NCI-H1417 (cell line): ENCODE measurements around the gene AP3D1.

Experiments
- DNase-seq, 3 experiments: peaks; one replicate each; lab custom pipeline; 2025; lab: John Stamatoyannopoulos, UW

AP3D1 gene

DNA sequence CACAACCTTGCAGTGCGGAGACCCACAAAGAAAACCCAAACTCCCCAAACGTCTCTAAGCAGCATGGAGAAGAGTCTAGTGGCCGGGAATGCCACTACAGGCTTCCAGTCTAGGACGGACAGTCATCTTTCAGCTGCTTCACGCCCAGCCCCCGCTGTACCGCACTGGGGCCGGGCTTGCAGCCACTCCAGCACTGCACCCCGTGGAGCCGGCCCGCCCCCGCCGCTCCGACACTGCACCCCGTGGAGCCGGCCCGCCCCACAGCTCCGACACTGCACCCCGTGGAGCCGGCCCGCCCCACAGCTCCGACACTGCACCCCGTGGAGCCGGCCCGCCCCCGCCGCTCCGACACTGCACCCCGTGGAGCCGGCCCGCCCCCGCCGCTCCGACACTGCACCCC lies 23.1 kb downstream of the AP3D1 start:
- peak in 2 of 3 experiments; percentile 54 to 71 for DNase-seq

DNA sequence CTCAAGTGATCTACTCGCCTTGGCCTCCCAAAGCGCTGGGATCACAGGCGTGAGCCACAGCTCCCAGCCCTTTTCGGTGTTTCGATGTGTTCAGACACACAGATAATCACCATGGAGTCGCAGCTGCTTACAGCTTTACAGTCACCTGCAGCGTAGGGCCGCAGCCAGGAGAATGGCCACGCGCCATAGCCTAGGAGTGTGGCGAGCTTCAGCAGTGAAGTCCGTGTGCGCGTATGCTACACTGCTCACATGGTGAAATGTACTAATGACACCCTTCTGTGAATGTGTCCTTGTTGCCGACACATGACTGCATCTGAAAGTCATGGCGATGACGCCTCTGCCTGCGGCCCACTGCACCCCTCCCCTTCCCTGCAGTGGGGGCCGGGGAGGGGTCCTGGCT lies 23.6 kb downstream of the AP3D1 start:
- peak in 2 of 3 experiments; percentile 54 to 76 for DNase-seq

DNA sequence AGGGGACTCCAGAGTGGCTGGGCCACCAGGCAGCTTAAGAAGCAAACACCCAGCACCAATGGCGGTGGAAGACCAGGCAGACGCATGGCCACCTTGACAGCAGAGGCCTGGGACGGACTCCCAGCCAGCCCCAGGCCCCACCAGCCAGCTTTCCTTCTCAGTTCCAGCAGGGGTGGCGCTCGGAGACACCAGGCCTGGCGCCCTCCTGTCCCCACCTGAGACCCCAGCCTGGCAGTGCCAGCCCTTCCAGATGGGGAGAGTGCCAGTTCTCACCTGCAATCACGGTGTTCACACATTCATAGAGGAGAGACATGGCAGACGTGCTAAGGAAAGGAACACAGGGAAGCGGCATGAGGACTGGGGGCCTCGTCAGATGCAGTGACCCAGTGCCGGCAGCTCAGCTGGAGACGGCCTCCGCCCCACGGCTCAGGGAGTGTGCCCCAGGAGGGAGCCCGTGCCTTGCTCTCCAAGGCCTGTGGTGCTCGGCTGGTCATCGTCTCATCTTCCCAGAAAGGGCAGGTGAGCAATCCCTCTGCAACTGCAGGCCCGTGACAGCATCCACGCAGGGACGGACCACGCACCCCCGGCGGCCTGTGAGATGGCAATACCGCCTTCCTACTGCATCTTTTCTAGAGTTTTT lies 24.4 kb downstream of the AP3D1 start:
- no peak for DNase-seq

DNA sequence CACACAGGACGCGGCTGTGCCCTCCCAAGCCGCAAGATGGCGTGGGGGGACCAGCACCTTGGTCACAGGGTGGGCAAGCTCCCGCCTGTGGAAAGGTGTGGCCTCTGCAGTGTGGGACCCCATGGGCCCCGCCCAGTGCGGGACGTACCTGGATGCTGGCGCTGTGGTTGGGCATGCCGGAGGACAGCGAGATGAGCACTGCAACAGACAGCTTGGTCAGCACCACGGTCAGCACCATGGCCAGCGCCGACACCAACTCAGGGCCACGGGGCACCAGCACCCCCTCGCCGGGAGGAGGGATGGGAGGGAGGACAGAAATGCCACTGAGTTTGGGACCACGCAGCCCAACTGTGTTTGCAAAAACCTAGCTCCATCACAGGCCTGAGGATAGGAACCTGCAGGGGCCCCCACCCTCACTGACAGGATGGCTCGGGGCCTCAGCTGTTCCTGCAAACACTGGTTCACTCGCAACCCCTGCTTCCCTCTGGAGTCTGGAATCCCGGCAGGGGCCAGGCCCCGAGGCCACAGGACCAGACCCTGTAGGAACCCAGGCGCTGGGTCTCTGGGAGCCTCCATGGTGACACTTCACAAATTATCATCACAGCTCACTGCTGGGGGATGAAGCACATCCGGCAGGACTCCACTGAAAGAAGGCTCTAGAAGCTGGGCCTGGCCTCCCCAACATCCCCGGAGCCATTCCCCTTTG lies 27.5 kb downstream of the AP3D1 start:
- no peak for DNase-seq

DNA sequence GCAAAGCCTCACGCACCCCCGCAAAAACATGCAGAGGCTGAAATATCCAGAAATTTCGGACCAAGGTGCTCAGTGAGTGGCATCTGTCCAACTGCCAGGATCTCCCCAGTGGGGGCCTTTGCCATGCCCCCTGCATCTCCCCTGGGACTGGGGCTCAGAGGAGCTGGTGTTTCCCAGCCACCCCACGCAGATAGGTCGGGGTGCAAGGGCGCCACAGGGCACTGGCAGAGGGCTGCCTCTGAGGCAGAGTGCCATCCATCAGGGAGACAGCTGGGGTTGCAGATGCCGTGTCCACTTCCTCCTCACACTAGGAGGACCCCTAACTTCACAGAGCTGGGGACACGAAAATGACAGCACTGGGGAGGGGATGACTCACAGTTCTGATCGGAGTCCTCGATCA lies 28.4 kb downstream of the AP3D1 start:
- DNase-seq: no peak

DNA sequence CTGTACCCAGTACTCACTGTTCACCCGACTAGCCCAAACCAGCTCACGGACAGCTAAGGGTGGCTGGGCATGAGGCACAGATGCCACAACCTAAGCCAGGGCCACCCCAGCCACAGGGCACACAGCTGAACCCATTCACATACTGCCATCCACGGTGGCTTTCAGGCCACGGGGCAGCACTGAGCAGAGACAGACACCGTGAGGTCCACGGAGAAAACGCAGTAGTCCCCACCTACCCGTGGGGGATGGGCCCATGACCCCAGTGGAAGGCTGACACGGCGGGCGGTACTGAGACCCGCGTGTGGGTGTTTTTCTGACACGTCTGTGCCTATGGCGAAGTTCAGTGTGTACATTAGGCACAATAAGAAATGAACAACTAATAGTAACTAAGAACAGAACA lies 29.1 kb downstream of the AP3D1 start:
- DNase-seq: no peak

DNA sequence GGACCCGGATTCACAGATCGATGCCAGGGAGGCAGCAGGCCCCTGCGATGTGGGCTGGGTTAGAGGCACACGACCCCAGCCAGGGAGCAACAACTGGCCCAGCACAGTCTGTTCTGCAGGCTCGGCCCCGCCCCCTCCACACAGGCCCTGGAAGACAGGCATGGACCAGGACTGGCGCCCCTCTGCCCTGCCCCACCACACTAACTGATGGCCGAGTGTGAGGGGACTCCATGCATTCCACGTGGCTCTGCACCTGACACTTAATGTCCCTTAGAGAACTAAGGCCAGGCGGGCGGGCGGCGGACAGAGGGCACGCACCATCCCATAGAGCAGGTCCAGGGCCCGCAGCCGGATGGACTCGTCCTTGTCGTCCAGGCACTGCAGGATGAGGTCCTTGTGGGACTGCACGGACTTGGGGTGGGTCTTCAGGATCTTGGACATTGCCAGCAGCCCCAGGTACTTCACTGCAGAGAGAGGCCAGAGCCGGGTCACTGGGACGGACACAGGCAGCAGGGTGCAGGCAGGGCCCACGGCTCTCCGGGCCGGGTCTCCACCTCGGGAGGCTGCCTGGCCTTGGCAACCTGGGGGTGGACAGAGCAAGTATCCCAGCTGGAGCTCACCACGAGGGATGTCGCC lies 29.8 kb downstream of the AP3D1 start:
- DNase-seq: no peak

DNA sequence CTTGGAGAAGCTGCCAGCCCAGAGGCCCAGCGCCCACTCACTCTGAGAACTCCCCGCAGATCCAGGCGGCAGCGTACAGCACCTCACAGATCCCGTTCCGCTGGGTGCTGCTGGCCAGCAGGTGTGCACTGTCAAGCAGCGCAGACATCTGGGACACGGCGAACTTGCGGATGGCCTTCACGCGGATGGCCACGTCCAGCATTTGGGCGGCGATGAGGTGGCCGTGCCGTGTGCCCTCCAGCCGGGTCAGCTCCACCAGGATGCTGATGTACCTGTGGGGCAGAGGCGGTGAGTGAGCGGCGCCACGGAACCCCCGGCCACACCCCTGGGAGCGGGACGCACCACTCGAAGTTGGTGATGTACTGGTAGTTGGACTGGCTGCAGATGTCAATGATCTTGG lies 30.5 kb downstream of the AP3D1 start:
- no peak for DNase-seq

DNA sequence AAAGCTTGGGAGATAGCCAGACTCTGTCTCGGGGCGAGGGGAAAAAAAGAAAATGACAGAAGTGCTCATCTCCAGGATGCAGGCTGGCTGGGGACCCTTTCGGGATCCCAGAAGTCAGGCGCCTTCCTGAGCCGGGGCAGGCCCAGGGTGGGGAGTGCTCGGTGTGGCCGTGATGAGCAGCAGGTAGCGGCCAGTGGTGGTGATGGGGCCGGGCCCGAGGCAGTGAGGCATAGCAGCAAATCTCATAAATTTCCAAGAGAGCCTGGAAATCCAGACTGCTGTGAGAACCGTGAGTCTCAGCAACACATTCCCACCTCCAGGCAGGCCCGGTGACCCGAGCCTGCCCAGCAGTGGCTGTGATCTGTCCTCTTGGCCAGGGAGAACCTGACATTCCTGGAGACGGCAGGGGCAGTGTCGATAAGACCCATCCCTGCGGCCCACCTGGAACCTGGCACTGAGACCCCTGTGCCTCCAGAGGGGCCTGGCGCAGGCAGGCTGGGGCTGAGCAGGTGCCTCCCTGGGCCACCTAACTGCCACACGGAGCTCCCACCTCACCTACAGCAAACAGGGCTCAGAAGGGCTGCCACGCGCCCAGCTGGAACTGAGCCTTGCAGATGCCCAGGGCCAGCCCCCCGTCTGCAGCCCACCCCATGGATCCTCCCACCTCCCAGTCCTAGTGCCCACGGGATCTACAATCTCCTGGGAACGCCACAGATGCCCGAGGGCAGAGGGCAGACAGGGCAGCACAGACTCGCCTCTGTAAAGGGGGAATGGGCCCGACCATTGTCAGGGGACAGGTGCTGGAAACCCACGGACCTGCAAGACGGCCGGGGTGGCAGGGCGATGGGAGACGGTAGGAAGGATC lies 31.2 kb downstream of the AP3D1 start:
- no peak for DNase-seq

DNA sequence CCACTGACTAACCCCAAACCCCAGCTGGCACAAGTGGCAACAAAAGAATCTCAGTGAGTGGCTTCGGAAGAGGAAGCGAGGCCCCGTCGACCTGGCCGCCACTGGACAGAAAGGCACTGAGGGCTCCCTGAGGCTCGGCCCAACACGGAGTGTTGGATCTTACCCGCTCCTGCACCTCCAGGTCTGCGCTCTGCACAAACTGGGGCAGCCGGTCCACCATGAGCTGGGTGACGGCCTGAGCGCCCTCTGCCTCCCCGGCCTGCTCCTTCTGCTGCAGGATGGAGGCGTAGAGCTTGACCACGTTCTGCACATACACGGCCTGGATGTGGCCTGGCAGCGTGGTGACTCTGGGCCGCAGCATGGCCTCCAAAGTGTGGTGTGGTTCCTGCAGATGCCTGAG lies 32.9 kb downstream of the AP3D1 start:
- DNase-seq: no peak

DNA sequence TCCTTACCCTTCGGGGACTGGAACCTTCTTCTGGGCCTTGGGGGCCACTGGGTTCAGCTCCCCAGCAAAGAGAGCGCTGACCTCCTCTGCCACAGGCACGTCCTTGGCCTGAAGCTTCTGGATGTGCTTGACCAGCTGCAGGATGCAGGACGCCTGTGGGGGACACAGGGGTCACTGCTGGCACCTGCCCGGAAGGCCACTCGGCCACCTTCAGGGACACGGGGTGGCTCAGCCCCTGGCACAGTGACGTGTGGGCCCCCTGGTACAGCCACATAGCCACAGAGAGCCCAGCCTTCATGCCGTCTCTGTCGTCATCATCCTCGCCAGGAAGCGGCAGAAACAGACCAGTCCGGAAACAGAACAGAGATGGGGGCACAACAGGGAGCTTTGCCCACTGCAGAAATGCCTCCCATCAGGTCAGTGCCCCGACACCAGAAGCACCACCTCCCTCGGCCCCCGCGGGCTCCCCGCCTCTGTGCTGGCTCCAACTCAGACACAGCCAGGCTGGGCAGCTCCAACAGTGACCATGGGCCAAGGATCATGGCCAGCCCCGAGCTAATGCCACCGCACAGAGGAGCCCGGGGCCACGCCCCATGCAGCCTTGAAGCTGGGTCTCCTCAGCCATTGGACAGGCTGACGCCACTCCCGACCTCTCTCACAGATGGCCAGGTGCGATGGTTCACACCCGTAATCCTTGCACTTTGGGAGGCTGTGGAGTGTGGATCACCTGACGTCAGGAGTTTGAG lies 34.0 kb downstream of the AP3D1 start:
- no peak for DNase-seq

DNA sequence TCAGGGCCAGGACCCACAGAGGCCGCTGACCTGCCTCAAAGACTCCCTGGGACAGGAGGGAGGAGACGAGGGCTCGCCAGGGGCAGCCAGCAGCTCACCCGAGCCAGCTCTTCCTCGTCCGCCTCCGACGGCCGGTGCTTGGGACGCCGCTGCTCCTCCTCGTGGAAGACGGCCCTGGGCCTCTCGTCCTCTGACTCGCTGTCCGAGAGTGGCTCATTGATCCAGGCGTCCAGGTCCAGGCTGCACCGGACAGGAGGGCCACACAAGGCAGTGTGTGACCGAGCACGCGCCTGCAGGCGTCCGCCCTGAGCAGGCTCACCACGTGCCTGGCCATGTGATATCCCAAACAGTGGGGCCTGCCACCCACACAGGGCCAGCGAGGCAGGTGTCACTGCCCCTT lies 34.9 kb downstream of the AP3D1 start:
- no peak for DNase-seq

DNA sequence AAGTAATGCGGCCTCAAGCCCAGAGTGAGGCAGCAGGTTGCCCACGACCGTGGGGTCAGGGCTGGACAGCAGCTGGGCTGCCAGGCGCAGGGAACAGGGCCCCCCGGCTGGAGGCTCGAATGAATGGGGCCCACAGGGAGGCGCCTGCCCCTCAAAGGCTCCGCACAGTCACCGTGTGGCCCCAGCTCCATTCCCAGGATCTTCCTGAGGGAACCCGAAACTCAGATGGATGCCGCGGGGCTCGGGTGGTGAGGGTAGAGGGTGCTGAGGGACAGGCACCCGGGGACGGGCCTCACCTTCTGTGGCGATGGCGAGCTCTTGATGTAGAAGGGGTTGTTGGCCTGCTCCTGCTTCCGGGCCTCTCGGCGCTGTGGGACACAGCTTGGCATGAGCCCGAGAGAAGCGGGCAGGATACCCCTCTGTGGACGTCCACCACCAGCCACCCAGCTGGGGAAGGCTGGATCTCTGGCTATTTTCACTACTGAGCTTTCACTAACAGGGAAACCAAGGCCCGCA lies 35.4 kb downstream of the AP3D1 start:
- DNase-seq: no peak

DNA sequence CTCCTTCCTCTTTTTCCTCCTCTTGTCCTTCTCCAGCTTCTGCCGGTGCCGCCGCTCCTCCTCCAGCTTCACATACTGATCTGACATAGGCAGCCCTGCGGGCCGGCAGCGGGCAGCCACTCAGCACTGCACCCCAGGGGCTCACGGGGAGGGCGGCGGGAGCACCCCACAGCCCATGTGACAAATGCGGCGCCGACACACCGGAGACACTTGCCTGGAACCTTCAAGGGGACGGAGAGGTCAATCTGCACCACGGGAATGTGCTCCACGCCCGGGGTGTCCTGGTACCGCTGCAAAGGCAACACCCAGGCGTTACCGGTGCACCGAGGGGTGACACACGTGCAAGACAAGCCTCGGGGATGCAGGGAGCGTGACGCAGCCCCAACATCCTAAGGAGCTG lies 36.0 kb downstream of the AP3D1 start:
- DNase-seq: no peak

DNA sequence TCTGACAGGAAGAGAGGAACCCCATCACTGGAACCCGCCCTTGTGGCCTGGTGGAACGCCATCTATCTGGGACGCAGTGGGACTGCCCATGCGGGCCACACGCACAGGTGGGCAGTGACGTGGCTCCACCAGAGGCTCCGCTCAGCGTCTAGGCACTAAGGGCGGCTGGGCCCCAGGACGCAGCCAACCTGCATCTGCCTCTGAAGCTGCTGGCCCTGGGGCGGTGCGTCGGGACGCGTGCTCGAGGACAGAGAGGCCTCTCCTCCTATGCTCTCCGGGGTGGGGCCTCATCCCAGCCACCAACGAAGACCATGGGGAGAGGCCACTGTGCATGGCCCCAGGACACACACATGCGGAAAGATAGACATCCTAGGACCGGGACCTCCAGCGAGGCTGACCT lies 36.5 kb downstream of the AP3D1 start:
- no peak for DNase-seq

DNA sequence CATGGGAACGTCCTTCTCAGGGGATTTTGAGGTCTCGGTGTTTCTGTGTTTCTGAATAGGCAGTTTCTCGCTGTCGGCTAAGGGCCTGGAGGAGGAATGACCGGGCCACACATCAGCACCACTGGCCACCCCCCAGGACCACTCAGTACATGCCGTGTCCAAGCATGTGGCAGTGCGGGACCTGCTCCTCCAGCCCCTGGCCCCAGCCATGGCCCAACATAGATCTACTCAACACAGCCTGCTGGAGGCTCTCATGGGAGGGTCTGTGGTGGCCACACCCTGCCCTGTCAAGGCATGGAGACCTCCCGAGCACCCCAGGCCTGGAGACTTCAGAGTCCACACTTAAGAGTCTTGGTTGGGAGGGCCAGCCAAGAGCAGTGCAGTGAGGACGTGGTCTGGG lies 37.1 kb downstream of the AP3D1 start:
- DNase-seq: no peak

DNA sequence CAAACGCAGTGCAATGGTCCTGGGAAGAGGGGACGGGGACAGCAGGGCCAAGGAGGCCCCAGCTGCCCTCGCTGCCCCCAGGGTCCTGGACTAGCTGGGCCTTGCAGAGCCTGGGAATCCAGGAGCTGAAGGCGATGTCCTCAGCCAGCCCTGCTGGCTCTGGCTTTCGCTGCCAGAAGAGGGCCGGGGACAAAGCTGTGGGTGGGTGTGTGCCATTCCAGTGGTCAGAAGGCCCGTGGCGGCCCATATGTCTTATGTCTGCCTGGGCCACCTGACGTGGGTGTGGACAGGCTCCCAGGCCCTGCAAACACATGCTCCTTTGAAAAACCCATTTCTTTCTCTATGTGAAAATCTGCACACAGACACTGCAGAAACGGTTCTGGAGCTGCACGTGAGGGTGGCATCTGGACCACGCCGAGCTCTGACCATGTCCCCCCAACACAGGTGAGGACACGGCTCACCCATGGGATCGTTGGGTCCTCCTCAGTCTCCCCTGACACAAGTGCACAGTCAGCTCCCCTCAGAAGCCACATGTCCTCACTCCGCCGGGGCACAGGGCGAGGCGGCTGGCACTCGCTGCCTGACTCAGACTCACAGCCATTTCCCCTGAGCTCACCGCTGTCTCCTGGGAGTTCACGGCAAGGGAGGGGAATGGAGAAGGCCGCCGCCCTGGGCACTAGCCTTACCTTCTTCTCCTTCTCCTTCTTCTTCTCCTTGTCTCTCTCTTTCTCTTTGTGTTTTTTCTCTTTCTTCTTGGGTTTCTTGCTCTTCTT lies 37.7 kb downstream of the AP3D1 start:
- no peak for DNase-seq

DNA sequence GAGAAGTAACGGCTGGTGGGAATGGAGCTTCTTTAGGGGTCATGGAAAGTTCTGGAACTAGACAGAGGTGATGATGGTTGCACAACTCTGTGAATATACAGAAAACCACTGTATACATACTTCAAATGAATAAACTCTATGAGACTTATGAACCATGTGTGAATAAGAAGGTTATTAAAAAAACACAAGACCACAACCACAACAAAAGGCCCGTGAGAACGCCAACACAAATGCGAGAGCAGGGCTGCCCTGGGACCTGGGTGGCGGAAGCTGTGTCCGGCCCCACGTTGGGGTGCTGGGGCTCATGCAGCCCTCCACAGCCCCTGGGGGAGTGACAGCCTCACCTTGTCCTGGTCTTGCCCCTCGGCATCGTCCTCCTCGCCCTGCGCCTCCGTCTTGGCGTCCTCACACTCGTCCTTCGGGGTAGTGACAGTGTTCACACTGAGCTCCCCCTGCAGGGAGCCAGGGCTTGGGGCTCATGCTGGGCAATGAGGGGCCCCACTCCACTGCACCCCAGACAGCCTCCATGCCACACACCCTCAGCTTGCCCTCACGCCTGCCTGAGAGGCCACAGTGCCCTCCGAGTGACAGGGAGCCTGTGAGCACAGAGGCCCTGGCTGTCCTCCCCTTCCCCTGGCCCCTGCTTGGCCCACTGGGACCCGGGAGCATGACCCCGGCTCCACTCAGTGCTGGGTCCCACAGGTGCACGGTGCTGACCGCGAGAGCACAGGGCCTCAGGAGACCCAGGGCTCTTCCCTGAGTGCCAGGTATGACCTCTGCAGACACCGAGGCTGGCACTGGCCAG lies 38.6 kb downstream of the AP3D1 start:
- no peak for DNase-seq

DNA sequence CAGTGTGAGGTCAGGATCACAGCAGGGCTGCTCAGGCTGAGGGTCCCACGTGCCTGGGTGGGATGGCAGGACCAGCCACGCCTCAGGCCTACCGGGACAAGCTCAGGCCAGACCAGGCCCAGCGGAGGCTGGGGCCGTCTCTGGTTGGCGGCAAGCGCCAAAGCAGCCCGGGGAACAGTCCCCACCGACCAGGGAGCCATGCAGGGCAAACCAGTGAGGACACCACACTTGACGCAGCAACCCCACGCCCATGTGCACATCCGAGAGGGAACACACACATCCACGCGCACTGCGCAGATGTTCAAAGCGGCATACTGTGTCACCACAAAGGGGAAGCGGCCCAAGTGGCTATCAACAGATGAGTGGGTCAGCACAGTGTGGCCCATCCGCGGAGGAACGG lies 39.5 kb downstream of the AP3D1 start:
- DNase-seq: no peak

DNA sequence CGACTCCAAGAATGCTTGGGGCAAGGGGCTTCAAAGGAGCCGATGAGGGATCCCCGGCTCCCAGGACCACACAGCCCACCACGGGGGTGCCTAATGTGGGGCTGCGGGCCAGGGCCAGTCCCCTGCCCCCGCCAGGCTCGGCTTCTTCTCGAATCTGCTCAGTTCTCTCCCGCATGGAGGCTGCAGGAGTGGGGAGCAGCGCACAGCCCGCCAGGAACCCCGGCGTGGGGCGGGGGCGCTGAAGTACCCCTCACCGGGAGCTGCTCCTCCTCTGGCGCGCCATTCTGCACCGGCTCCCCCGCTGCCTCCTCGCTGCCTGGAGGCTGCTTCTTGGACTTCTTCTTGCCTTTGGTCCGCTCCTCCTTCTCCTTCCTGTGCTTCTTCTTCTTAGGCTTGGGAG lies 39.9 kb downstream of the AP3D1 start:
- no peak for DNase-seq
